ENCODE measurements around the gene LMCD1.

Gene LMCD1

GRCh38 chr3:8484409-8485140 is 17.0 kb upstream of the LMCD1 start:
- DNase-seq: no peak

- DNase-seq: no peak
Measured at GRCh38 chr3:8485141-8485870, 16.3 kb upstream of the LMCD1 start.

GRCh38 chr3:8485943-8486342 is 15.7 kb upstream of the LMCD1 start:
- DNase-seq: no peak

- DNase-seq: no peak
Measured at GRCh38 chr3:8486434-8486833, 15.2 kb upstream of the LMCD1 start.

GRCh38 chr3:8486936-8487335 is 14.7 kb upstream of the LMCD1 start:
- DNase-seq: no peak

GRCh38 chr3:8488411-8488810 is 13.2 kb upstream of the LMCD1 start:
- DNase-seq: no peak

- peak; percentile 26 for DNase-seq
Measured at GRCh38 chr3:8488877-8489276, 12.7 kb upstream of the LMCD1 start.

GRCh38 chr3:8489278-8489792 is 12.3 kb upstream of the LMCD1 start:
- no peak for DNase-seq

- DNase-seq: peak; percentile 16
Measured at GRCh38 chr3:8490079-8490552, 11.5 kb upstream of the LMCD1 start.

GRCh38 chr3:8491271-8492144 is 10.1 kb upstream of the LMCD1 start:
- peak; percentile 40 for DNase-seq

GRCh38 chr3:8492744-8493511 is 8.7 kb upstream of the LMCD1 start:
- no peak for DNase-seq

- DNase-seq: no peak
Measured at GRCh38 chr3:8493744-8494143, 7.9 kb upstream of the LMCD1 start.

GRCh38 chr3:8494327-8494726 is 7.3 kb upstream of the LMCD1 start:
- DNase-seq: no peak

- no peak for DNase-seq
Measured at GRCh38 chr3:8497582-8497981, 4.0 kb upstream of the LMCD1 start.

- no peak for DNase-seq
Measured at GRCh38 chr3:8499181-8499611, 2.4 kb upstream of the LMCD1 start.

- no peak for DNase-seq
Measured at GRCh38 chr3:8500319-8500988, 1.2 kb upstream of the LMCD1 start.

GRCh38 chr3:8500989-8501370 is 643 bp upstream of the LMCD1 start:
- no peak for DNase-seq

- no peak for DNase-seq
Measured at GRCh38 chr3:8503461-8503860, 1.8 kb downstream of the LMCD1 start.

GRCh38 chr3:8503871-8504610 is 2.4 kb downstream of the LMCD1 start:
- no peak for DNase-seq

- no peak for DNase-seq
Measured at GRCh38 chr3:8504611-8504973, 3.0 kb downstream of the LMCD1 start.

GRCh38 chr3:8505621-8506020 is 4.0 kb downstream of the LMCD1 start:
- no peak for DNase-seq
